HG03135 (cell line): ENCODE data around the gene SGO2.

Experiments used
- ATAC-seq: cut with Tn5 transposase; IDR thresholded peaks from one replicate; pipeline ENCODE4 v1.9.1; 2021; ENCODE audit warnings: mild to moderate bottlenecking, moderate library complexity; ENCODE audit not compliant: unreplicated experiment

SGO2 gene, protein sequence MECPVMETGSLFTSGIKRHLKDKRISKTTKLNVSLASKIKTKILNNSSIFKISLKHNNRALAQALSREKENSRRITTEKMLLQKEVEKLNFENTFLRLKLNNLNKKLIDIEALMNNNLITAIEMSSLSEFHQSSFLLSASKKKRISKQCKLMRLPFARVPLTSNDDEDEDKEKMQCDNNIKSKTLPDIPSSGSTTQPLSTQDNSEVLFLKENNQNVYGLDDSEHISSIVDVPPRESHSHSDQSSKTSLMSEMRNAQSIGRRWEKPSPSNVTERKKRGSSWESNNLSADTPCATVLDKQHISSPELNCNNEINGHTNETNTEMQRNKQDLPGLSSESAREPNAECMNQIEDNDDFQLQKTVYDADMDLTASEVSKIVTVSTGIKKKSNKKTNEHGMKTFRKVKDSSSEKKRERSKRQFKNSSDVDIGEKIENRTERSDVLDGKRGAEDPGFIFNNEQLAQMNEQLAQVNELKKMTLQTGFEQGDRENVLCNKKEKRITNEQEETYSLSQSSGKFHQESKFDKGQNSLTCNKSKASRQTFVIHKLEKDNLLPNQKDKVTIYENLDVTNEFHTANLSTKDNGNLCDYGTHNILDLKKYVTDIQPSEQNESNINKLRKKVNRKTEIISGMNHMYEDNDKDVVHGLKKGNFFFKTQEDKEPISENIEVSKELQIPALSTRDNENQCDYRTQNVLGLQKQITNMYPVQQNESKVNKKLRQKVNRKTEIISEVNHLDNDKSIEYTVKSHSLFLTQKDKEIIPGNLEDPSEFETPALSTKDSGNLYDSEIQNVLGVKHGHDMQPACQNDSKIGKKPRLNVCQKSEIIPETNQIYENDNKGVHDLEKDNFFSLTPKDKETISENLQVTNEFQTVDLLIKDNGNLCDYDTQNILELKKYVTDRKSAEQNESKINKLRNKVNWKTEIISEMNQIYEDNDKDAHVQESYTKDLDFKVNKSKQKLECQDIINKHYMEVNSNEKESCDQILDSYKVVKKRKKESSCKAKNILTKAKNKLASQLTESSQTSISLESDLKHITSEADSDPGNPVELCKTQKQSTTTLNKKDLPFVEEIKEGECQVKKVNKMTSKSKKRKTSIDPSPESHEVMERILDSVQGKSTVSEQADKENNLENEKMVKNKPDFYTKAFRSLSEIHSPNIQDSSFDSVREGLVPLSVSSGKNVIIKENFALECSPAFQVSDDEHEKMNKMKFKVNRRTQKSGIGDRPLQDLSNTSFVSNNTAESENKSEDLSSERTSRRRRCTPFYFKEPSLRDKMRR

DNA sequence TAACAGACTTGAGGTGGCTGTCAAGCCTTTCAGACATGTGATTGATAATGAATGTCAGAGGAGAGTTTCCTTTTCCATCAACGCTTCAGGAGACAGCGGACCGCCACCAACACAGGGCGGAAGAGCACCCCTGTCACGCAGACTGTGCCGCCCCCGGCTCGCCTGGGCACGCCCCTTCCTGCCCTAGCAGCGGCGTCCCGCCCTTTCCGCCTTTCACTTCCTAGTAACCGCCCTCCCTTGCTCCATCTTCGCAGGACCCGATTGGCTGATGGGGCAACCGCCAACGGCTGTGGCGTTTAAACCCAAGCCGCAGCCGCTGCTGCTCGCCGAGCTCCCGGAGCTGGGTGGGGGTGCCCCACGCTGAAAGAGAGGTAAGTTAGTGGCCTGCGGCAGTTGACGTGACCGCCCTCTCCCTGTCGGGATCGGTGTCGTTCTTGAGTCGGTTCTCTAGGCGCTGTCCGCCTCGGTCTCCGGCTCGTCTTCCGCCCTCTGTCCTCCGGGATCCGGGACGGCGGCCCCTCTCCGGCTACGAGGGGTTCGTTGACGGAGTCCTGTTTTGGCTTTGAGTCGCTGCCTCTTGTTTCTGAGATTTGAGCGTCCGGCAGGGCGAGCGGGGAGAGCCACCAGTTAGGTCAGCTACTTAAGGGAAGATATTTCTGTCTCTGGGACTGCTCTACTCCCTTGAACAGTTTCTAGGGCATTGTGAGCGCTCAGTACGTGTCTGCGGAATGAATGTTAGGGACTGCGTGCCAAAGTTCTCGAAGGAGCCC is at the start of gene SGO2:
TSS of gene SGO2 (plus strand) at position 326 of the 770 bp plus-strand sequence. CDS start 6,769 bp downstream, outside the sequence.
- ATAC-seq: peak; percentile 100

DNA sequence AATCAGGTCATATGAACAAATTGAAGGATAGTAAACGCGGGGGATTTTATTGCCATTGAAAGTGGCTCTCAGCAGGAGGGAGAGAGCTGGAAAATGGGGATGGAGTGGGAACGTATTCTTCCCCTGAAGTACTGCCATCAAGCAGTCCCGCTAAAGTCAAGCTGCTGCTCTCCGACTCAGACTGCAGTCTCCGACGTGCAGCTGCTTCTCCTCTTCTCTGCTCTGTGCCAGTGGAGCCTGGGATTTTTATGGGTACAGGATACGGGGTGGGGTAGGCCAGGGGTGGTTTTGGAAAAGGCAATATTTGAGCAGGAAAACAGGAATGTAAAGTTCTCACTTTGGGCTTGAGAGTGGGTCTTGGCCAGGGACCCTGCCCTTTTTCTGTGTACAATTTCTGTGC is 49.2 kb upstream of the SGO2 start:
- no peak for ATAC-seq

DNA sequence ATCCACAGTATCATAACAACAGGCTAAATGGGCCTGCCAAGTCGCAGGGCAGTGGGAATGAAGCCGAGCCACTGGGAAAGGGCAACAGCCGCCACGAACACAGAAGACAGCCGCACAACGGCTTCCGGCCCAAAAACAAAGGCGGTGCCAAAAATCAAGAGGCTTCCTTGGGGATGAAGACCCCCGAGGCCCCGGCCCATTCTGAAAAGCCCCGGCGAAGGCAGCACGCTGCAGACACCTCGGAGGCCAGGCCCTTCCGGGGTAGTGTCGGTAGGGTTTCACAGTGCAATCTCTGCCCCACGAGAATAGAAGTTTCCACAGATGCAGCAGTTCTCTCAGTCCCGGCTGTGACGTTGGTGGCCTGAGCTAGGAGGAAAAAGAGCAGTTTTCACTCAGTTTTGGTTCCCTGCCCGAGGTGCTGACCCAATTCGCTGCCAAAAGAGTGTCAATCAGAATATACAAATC is 48.3 kb upstream of the SGO2 start:
- no peak for ATAC-seq

DNA sequence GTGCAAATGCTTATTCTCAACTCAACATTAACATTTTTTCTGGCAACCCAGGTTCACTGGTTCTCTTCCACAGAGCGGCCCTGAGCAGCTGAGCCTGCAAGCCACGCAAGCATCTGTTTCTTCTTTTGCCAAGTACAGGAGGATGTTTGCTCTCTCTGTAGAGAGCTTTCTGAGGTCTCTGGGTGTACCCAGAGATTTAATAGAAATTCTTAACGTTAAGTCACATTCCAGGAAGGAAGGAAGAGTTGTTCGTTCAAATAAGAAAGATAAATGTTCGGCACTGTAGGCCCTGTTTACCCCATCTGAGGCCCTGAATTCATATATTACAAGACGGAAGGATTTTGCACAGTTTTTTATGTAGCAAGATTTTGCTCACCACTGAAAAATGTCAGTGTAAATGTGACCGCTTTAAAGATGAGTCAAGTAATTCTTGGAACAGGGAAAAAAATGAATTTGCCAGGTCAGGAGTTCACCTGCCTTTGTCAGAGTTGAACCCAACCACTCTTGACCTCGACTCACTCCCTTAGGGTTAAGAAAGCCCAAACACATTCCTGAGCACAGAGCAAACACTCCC is 46.2 kb upstream of the SGO2 start:
- ATAC-seq: no peak

DNA sequence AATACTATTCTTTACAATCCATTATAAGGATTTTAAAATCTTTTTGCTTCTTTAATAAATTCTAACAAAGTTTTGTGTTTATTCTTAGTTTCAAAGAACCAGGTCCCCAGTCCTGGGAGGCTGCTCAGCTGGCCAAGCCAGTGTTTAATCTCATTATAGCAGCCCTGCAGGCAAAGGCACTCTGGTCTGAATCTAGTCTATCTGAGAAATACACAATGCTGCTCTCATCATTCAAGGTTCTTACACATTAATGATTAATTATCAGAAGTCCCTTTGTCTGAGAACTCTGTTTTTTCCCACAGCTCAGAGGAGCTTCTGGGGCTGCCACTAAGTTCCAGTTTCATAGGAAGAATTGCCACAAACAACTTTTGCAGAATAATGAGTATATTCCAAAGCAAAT is 43.8 kb upstream of the SGO2 start:
- ATAC-seq: peak; percentile 45

DNA sequence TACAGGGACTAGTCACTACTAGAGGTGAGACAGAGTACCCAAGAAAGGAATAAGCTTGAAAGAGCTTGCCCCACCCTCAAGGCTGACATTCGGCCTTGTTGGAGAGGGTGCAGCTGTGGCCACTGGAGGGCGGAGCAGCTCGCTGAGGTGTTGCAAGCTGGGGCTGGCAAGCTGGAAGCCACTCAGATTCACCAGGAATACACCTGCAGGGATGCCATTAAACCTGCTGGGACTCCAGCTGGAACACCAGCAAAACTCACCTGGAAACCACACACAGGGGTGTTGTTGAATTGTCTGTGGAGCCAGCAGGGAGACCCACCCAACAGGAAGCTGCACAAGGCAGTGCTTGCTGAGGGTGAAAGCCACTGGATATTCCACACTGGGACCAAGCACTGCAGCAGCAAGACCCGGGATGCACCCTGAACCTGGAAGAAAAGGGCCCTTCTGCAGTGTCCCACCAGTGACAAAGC is 42.2 kb upstream of the SGO2 start:
- peak; percentile 49 for ATAC-seq

DNA sequence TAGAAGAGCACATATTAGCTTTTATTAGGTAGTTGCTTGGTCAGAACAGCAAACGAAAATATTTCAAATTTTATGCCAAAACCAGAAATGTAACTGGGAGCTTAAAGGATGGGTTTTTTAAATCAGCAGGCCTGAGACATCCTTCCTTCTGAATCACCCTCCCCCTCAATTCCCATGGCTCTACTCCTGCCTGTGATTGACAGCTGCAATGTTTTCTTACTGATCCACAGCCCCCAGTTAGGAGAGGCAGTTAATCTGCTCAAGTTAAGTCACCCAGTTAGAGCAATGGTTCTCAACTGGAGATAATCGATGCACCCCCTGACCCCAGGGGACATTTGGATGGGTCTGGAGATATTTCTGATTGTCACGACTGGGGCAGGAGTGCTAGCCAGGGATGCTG is 41.1 kb upstream of the SGO2 start:
- ATAC-seq: no peak

DNA sequence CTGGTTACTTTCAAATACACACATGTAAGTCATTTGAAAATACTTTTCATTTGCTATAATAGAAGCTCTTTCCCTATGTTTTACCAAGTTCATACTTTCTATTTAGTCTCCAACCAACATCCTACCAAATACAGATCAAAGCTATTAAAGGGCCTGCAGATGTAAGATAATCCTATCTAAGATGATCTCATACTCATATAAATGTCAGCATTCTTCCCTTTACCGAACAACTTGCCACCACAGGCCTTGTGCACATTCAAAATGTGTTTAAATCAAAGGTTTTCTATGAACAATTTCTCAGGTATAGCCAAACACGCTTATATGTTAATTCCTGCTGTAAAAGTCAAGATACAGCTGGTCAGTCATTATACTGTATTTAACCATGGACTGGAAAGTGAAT is 39.5 kb upstream of the SGO2 start:
- ATAC-seq: no peak

DNA sequence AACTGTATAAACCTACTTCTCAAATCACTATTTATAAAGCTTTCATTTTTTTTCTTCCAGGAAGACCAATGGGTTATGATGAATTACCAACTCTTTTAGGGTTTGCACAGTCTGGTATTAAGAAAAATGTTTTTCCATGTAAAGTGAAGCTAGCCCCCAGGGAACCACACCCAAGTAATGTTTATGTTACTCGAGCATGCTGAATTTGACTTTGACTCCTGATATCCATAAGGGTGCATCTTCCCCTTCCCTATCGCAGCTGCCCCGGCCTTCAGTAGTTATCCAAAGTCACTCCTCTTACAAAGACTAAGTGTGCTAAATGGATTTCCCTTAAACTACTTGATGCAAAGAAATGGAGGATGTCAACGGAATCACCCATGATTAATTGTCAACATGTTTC is 37.8 kb upstream of the SGO2 start:
- ATAC-seq: no peak

DNA sequence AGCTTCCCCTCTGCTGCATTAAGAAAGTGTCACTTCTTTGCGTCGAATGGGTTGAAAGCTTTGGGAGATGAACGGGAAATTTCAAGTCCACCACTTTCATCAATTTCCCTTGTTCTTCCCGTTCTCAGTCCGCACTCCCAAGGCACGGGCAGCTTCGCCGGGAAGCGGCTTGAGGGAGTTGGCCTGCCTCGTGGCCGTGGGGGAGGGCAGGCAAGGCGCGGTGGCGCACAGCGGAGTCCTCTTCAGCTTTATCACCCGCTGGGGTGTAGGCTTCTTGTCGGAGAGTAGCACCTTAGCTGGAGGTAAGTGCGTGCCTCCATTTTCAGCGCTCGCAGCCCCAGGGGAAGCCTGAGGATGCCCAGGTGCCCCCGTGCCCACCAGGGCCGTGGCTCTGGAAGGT is 36.0 kb upstream of the SGO2 start:
- ATAC-seq: no peak

DNA sequence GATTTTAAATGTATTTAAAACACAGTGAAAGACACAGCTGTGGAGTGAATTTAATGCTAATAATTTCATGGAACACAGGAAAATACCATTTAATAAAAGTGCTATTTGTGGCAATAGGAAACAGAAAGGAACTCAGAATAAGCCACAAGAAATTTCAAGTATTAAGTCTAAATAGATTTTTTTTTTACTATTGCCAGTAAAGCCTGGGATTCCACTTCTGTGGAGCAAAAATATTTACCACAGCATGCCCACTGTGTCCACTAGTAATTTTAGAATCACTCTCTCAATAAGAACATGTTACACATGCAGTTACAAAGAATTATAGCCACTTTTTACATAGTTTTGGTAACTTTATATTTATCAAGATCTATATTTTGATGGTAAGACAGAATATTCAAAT is 33.4 kb upstream of the SGO2 start:
- no peak for ATAC-seq

DNA sequence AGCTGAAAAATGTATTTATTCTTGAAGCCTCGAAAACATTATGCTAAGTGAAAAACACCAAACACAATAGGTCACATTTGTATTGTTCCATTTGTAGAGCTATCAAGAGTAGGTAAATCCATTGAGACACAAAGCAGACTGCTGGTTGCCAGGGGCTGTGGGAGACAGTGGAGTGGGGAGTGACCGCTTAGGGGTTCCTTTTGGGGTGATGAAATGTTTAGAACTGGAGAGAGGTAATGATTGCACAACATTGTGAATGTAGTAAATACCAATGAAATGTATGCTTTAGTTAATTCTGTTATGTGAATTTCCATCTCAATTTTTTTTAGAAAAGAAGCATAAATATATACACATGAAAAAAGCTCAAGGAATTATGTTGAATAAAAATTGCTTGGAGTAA is 32.0 kb upstream of the SGO2 start:
- no peak for ATAC-seq

DNA sequence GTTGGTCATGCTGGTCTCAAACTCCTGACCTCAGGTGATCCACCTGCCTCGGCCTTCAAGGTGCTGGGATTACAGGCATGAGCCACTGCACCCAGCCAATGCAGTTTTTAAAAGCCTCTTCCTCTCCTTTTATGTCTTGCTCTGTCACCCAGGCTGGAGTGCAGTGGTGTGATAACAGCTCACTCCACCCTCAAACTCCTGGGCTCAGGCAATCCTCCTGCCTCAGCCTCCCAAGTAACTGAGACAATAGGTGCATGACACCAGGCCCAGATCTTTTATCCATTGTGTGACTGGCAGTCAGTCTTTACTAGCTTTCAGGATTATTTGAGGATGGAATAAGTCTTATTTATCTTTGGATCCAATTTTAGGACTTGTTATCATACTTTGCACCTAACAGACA is 29.3 kb upstream of the SGO2 start:
- ATAC-seq: no peak

DNA sequence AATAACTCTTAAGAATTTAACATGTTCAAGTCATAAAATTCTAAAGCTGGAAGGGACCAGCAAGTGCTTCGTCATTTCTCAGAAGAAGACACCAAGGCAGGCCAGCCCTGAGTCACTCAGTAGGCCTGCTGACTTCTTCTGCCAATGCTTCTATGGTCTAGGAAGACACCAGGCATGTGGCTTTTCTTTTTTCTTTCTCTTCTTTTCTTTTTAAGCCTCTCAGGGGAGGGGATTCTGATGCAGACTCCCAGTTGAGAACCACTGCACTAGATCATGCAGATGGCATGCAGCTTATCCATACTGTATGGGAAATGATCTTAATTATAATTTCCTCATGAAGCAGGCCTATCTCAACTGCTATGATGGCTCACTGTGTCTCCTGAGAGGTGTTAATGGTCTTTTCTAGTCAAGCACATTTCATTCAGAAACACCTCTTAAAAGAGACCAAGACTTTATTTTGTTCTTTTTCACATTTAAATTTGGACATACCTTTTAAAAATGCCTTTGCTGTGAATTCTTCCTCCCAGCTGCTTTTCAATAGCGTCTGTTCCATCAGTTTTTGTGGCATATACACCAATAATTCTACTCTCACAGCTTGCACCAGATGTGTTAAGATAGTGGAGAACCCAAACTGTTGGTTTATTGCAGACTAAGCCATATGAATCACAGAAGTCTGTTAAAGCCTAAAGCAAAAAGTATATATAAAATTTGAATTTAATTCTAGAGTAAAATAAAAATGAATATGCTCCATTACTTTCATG is 27.4 kb upstream of the SGO2 start:
- no peak for ATAC-seq

DNA sequence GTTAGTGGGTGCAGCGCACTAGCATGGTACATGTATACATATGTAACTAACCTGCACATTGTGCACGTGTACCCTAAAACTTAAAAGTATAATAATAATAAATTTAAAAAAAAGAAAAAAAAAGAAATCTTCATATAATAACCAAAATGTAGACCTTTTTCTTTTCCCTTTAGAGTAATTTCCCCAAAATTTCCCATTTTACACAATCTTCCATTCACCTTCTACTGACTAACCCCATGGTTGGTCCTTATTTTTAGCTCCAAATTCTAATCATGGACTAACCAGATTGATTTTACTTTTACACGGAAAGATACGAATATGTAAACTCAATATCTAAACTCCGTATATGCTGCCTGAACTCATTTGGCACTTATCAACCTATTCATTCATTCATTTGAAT is 23.8 kb upstream of the SGO2 start:
- ATAC-seq: no peak

DNA sequence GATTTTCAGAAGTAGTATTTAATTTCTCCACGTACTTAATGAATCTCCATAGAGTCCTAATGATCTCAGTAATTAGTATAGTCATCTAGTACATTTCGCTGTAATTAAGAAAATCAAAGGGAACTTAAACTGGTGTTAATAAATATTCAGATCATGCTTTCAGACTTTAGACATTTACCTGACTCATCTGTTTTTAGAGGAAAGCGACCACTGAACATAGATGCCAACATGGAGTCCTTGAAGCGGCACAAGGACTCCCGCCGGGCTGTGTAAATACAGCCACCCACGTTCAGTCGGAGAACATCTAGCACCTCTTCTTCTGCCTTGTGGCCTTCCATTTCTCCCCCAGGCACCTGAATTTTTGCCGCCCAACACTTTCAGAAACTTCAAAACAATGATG is 19.3 kb upstream of the SGO2 start:
- no peak for ATAC-seq

DNA sequence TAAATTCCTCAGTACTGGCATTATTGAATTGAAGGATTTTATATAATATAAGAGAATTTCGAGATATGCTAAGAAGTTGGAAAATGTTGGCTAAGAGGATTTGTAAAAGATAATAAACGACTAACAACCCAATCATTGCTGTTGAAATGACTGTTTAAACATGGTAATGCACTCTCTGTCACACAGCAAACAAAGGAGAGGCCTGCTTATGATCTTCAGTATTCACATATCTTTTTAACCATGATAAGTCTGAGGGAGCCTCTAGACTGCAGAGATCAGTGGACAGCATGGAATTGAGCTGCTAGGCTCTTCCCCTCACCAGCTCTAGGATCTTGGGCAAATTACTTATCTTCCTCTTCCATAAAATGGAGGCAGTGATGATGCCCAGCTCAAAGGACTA is 18.8 kb upstream of the SGO2 start:
- no peak for ATAC-seq

DNA sequence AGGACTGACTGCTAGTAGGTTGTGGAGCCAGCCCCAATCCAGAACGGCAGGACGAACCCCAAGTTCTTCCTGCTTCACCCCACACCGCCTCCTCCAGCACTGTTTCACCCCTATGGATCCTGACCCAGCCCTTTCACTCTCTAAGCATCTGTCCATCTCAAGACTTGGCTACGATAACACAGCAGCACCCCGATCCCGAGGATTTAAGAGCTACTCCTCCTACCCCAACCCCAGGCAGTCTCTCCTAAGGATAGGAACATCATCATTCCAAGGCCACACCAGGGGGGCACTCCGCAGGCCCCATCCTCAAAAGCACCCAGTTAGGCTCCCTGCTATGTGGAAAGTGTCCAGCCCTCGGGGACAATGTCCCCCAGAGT is 16.8 kb upstream of the SGO2 start:
- peak; percentile 0 for ATAC-seq
